Endothelial cell (in vitro differentiated cells): ENCODE measurements around the gene C4BPA. TPM values are rescaled to one million over a fixed set of nuclear protein-coding genes. Genes with fewer than 3 reads are reported as not detected.
A peak's percentile ranks its signal among the peaks of the same experiment; 100 is the strongest.

ENCODE experiments used
- DNase-seq: peaks from one replicate; pipeline ENCODE4 v3.0.0; 2021; ENCODE audit warnings: low spot score
- H3K27ac Mint-ChIP-seq: one replicate; pipeline ENCODE4 v1.8.0; 2021; ENCODE audit warnings: mixed read lengths, inconsistent platforms; ENCODE audit not compliant: unreplicated experiment
- H3K27me3 Mint-ChIP-seq: one replicate; pipeline ENCODE4 v1.8.0; 2021; ENCODE audit warnings: mild to moderate bottlenecking, moderate library complexity, mixed read lengths, inconsistent platforms; ENCODE audit not compliant: unreplicated experiment
- H3K36me3 Mint-ChIP-seq: one replicate; pipeline ENCODE4 v1.8.0; 2021; ENCODE audit warnings: mild to moderate bottlenecking, low read depth, mixed read lengths, inconsistent platforms; ENCODE audit not compliant: unreplicated experiment
- H3K4me1 Mint-ChIP-seq: one replicate; pipeline ENCODE4 v1.8.0; 2021; ENCODE audit warnings: mild to moderate bottlenecking, mixed read lengths, inconsistent platforms; ENCODE audit not compliant: unreplicated experiment
- H3K4me3 Mint-ChIP-seq: one replicate; pipeline ENCODE4 v1.8.0; 2021; ENCODE audit warnings: mild to moderate bottlenecking, mixed read lengths, inconsistent platforms; ENCODE audit not compliant: unreplicated experiment
- H3K9me3 Mint-ChIP-seq: one replicate; pipeline ENCODE4 v1.8.0; 2021; ENCODE audit warnings: mixed read lengths, inconsistent platforms; ENCODE audit not compliant: unreplicated experiment
- CTCF ChIP-seq: fragments of 200-600 bp; sonication (generic); IDR thresholded peaks from one replicate; pipeline ENCODE4 v1.5.0; 2021; ENCODE audit warnings: antibody characterized with exemption; ENCODE audit not compliant: unreplicated experiment
- total RNA-seq: library from RNA; stranded (reverse); fragmentation: NEBNext Ultra II Directional; extraction: Animal tissue kit (Norgen Biotek cat#: 25700); gene quantifications from one replicate; pipeline ENCODE4 v1.2.1, GENCODE V29; 2021; ENCODE audit not compliant: unreplicated experiment

Gene C4BPA
- total RNA-seq, 1 donor from 2014 or later: not detected

DNA sequence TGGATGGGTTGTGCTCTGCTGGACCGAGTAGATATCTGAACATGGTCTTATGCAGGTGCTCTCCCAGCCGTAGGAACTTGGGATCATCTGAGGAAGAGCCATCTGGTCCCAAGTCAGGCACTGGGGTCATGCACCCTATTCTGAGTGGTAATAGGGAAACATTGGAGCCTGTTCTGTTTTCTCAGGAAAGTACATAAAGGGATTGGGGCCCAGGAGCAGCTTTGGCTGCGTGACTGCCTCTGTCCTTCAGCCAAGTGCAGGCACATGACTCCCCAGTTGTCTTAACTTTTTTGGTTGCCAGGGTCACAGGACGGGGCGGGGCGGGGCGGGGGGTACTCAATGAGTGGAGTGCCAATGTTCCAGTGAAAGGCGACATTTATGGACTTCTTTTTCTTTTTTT lies 39.5 kb upstream of the C4BPA start:
- TF ChIP-seq CTCF: no peak
- Mint-ChIP-seq H3K4me1 (peaks cover 5% of the 10 kb centered on the region), H3K27ac (no peak overlapping the region), H3K4me3 (no peak overlapping the region), H3K36me3 (peaks cover 23% of the 10 kb centered on the region), H3K27me3 (peaks cover 5% of the 10 kb centered on the region), H3K9me3 (no peaks in the 10 kb centered on the region)
- no peak for DNase-seq

- H3K4me3 Mint-ChIP-seq: no peak overlapping the region
- H3K27me3 Mint-ChIP-seq: peaks cover 5% of the 10 kb centered on the region
- peaks cover 29% of the 10 kb centered on the region for H3K36me3 Mint-ChIP-seq
- DNase-seq: no peak
- no peak for TF ChIP-seq CTCF
- peaks cover 12% of the 10 kb centered on the region for H3K4me1 Mint-ChIP-seq
- H3K27ac Mint-ChIP-seq: no peak overlapping the region
- no peaks in the 10 kb centered on the region for H3K9me3 Mint-ChIP-seq
Measured at GRCh38 chr1:207067185-207067584, 36.8 kb upstream of the C4BPA start.

- Mint-ChIP-seq H3K4me1 (peaks cover 12% of the 10 kb centered on the region), H3K36me3 (peaks cover 25% of the 10 kb centered on the region), H3K27ac (no peak overlapping the region), H3K4me3 (no peak overlapping the region), H3K27me3 (peaks cover 5% of the 10 kb centered on the region), H3K9me3 (no peaks in the 10 kb centered on the region)
- DNase-seq: no peak
- no peak for TF ChIP-seq CTCF
Measured at GRCh38 chr1:207067665-207068064, 36.4 kb upstream of the C4BPA start.

GRCh38 chr1:207069061-207069460 lies 35.0 kb upstream of the C4BPA start:
- H3K4me1 Mint-ChIP-seq: peaks cover 12% of the 10 kb centered on the region
- no peak for DNase-seq
- peaks cover 5% of the 10 kb centered on the region for H3K27me3 Mint-ChIP-seq
- H3K36me3 Mint-ChIP-seq: peaks cover 13% of the 10 kb centered on the region
- no peak overlapping the region for H3K27ac Mint-ChIP-seq
- H3K4me3 Mint-ChIP-seq: peak overlapping the region; percentile 57
- H3K9me3 Mint-ChIP-seq: no peaks in the 10 kb centered on the region
- TF ChIP-seq CTCF: no peak

DNA sequence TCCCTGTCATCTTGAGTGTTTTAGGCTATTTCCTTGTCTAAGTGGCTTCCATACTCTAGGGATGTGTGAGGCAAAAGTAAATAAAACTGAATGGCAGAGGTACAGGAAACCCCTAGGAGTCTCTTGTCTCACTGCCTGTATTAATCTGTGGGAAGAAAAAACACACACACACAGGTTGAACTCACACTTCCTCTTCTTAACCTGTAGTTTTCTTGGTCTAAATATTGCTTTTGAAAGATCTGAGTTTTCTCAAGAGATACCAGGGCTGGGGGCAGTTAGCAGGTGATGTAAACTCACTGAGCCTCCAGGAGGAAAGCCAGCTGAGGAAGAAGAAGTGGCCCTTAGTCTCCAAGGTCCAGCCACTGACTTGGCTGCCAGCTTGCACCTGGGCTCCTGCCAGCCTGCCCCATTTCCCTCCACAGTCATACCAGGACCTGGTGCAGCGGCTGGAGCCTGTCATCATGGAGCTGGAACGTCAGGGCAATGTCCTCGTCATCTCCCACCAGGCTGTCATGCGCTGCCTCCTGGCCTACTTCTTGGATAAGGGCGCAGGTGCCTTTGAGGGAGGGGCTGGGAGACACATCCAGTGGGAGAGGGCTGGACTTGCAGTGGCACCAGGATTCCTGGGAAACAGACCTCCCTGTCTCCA lies 34.1 kb upstream of the C4BPA start:
- no peak for TF ChIP-seq CTCF
- Mint-ChIP-seq H3K4me3 (no peak overlapping the region), H3K27ac (no peak overlapping the region), H3K36me3 (peaks cover 13% of the 10 kb centered on the region), H3K4me1 (peaks cover 12% of the 10 kb centered on the region), H3K27me3 (peaks cover 5% of the 10 kb centered on the region), H3K9me3 (no peaks in the 10 kb centered on the region)
- no peak for DNase-seq
